RWPE2 (cell line): Measurements from ENCODE around the gene C6orf15.

Experiments
- ATAC-seq: fragments of 200-7000 bp; cut with Tn5 transposase; 3 replicates; pipeline ENCODE4 v1.9.1; 2021; ENCODE audit warnings: low read depth
- DNase-seq: peaks from one replicate; pipeline ENCODE4 v3.0.0-alpha.2; 2020; ENCODE audit warnings: low spot score
- H3K27ac ChIP-seq: fragments of 450-650 bp; 2 replicates; pipeline ENCODE4 v1.5.1; 2017; ENCODE audit warnings: mild to moderate bottlenecking; ENCODE audit not compliant: poor library complexity, severe bottlenecking
- H3K27me3 ChIP-seq: fragments of 250-450 bp; sonication (Bioruptor Pico); 2 replicates; pipeline ENCODE4 v1.5.1; 2021; ENCODE audit warnings: mild to moderate bottlenecking, moderate library complexity; ENCODE audit not compliant: insufficient read depth, poor library complexity, severe bottlenecking
- H3K36me3 ChIP-seq: fragments of 250-450 bp; sonication (Bioruptor Pico); 2 replicates; pipeline ENCODE4 v1.5.1; 2020; ENCODE audit warnings: low read depth, mild to moderate bottlenecking, moderate library complexity
- H3K4me1 ChIP-seq: fragments of 250-450 bp; sonication (Bioruptor Pico); 2 replicates; pipeline ENCODE4 v1.5.1; 2021; ENCODE audit warnings: mild to moderate bottlenecking, moderate library complexity; ENCODE audit not compliant: insufficient read depth, poor library complexity, severe bottlenecking
- H3K4me3 ChIP-seq: fragments of 250-450 bp; sonication (Bioruptor Pico); 2 replicates; pipeline ENCODE4 v1.5.1; 2021; ENCODE audit warnings: mild to moderate bottlenecking, moderate library complexity; ENCODE audit not compliant: severe bottlenecking
- H3K9me3 ChIP-seq: fragments of 250-450 bp; sonication (Bioruptor Pico); 2 replicates; pipeline ENCODE4 v1.5.1; 2021; ENCODE audit warnings: mild to moderate bottlenecking, moderate library complexity; ENCODE audit not compliant: severe bottlenecking
- TF ChIP-seq, protein P1 (sequence below): fragments of 450-650 bp; IDR thresholded peaks from one replicate; pipeline ENCODE4 v1.5.1; 2017; ENCODE audit warnings: mild to moderate bottlenecking, moderate library complexity; ENCODE audit not compliant: poor library complexity, severe bottlenecking

The C6orf15 gene

DNA sequence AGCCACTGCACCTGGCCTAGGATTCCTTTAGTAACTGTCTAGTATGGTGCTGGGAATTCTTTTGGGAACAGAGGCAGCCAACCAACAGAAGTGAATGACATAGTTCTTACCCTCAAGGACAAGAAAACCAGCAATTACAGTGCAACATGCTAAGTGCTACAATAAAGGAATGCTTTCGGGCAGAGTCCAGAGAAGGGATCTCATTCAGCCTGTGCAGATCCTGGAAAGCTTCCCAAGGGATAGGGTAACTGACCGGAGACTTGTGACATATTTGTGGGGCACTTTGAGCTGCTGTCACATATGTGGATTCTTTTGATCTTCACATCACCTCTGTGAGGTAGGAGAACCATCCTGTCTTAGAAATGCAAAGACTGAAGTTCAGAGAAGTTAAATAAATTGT lies 46.8 kb downstream of the C6orf15 start:
- H3K4me3 ChIP-seq = no peak overlapping the region
- TF ChIP-seq, protein P1, sequence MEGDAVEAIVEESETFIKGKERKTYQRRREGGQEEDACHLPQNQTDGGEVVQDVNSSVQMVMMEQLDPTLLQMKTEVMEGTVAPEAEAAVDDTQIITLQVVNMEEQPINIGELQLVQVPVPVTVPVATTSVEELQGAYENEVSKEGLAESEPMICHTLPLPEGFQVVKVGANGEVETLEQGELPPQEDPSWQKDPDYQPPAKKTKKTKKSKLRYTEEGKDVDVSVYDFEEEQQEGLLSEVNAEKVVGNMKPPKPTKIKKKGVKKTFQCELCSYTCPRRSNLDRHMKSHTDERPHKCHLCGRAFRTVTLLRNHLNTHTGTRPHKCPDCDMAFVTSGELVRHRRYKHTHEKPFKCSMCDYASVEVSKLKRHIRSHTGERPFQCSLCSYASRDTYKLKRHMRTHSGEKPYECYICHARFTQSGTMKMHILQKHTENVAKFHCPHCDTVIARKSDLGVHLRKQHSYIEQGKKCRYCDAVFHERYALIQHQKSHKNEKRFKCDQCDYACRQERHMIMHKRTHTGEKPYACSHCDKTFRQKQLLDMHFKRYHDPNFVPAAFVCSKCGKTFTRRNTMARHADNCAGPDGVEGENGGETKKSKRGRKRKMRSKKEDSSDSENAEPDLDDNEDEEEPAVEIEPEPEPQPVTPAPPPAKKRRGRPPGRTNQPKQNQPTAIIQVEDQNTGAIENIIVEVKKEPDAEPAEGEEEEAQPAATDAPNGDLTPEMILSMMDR = no peak
- no peak overlapping the region for H3K27ac ChIP-seq
- peaks cover 4% of the 10 kb centered on the region for H3K4me1 ChIP-seq
- DNase-seq (no peak), ATAC-seq (no peak)
- H3K27me3 ChIP-seq = no peaks in the 10 kb centered on the region
- no peaks in the 10 kb centered on the region for H3K9me3 ChIP-seq
- H3K36me3 ChIP-seq = no peaks in the 10 kb centered on the region

DNA sequence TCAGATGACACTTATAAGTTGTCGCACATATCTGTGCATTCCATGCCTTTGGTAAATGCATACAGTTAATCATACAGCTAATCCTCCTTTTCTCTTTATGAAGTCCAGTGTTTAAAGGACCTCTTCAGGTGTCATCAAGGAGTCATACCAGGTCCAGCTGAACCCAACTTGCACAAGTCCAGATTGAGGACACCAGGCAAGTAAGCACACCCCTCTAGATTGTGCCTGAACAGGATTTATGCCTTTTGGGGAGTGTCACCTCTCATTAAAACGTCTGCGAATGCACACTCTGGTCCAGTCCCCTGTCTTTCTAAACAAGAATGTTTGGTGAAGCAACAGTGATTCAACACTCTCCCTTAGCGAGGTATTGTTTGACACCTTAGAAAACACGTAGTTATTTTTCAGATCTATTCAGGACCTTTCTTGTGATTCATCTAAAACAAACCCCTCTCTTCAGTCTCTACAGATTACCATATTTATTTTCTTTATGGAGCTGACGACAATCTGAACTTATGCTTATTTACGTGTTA lies 48.4 kb downstream of the C6orf15 start:
- ATAC-seq = no peak
- H3K27ac ChIP-seq = no peak overlapping the region
- H3K36me3 ChIP-seq = no peaks in the 10 kb centered on the region
- no peaks in the 10 kb centered on the region for H3K27me3 ChIP-seq
- H3K9me3 ChIP-seq = no peaks in the 10 kb centered on the region
- H3K4me1 ChIP-seq = peaks cover 16% of the 10 kb centered on the region
- no peak for DNase-seq
- H3K4me3 ChIP-seq = no peak overlapping the region
- TF ChIP-seq, protein P1 = no peak
